Measurements from ENCODE around the gene NADK. TPM values are rescaled to one million over a fixed set of nuclear protein-coding genes. Genes with fewer than 3 reads are reported as not detected.
A peak's percentile ranks its signal among the peaks of the same experiment; 100 is the strongest.
"Not testable (repeated sequence)": the region's sequence is repeated elsewhere in the genome, so short reads cannot be mapped to it uniquely, and the experiment has no call there.

The NADK gene
- total RNA-seq, 1 experiment from 2014 or later, result 107 TPM

DNA sequence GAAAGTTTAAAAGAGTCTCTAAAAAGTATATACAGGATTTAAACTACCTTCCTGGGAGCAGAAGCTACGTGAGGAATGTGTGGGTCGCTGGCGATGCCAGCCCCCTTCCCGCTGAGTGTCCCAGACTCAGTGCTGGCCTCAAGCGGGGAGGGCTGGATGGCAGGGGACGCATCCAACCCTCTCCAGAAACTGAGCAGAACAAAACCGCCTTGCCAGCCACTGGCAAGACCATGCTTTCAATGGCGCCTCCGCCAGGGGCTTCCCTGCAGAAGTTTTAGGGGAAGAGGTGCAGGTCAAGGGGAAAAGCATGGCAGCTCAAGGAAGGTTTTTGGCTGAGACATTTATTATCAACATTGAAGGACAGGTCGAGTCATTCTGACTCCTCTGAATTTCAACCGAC lies 26.1 kb downstream of the NADK start:
- no peak for DNase-seq (ENCODE audit: unreplicated experiment)
- Mint-ChIP-seq H3K27me3 (ENCODE audit: insufficient read depth, unreplicated experiment) (no peaks in the 10 kb centered on the region), H3K9me3 (ENCODE audit: unreplicated experiment) (no peaks in the 10 kb centered on the region), H3K4me1 (ENCODE audit: insufficient read depth, unreplicated experiment) (no peaks in the 10 kb centered on the region), H3K36me3 (ENCODE audit: insufficient read depth, unreplicated experiment) (peaks cover 45% of the 10 kb centered on the region), H3K27ac (ENCODE audit: low read depth, unreplicated experiment) (no peak overlapping the region), H3K4me3 (ENCODE audit: unreplicated experiment) (no peak overlapping the region)
- intact Hi-C loops (cut with micrococcal nuclease), result no loop called here
- TF ChIP-seq, protein P1, sequence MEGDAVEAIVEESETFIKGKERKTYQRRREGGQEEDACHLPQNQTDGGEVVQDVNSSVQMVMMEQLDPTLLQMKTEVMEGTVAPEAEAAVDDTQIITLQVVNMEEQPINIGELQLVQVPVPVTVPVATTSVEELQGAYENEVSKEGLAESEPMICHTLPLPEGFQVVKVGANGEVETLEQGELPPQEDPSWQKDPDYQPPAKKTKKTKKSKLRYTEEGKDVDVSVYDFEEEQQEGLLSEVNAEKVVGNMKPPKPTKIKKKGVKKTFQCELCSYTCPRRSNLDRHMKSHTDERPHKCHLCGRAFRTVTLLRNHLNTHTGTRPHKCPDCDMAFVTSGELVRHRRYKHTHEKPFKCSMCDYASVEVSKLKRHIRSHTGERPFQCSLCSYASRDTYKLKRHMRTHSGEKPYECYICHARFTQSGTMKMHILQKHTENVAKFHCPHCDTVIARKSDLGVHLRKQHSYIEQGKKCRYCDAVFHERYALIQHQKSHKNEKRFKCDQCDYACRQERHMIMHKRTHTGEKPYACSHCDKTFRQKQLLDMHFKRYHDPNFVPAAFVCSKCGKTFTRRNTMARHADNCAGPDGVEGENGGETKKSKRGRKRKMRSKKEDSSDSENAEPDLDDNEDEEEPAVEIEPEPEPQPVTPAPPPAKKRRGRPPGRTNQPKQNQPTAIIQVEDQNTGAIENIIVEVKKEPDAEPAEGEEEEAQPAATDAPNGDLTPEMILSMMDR (IDR thresholded peaks at IDR 0.05; ENCODE audit: unreplicated experiment), result no peak
- POLR2A ChIA-PET, result no interaction called here
- CTCF ChIA-PET, result no interaction called here
- BruUV-seq (replicated peaks), result no TSS peak

DNA sequence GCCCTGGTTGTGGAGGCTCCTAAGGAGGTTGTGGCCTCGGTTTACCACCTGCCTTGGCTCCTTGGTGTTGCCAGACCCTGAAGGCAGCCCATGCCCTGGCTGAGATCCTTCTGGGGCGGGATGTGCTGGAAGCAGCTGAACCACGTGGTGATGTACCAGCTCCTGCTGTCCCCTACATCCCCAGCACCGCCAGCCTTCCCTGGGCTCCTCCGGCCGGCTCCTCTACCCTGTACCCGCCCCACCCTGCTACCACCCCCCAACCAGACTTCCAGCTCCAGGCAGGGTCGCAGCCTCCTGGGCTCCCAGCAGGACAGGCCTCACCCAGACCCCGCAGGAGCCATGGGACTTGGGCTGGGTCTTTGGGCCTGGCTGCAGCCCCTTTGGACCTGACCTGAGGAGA lies 28.3 kb downstream of the NADK start:
- peaks cover 26% of the 10 kb centered on the region for H3K36me3 Mint-ChIP-seq (ENCODE audit: insufficient read depth, unreplicated experiment)
- H3K4me1 Mint-ChIP-seq (ENCODE audit: insufficient read depth, unreplicated experiment); H3K27me3 Mint-ChIP-seq (ENCODE audit: insufficient read depth, unreplicated experiment); POLR2A ChIA-PET; H3K4me3 Mint-ChIP-seq (ENCODE audit: unreplicated experiment); H3K27ac Mint-ChIP-seq (ENCODE audit: low read depth, unreplicated experiment); H3K9me3 Mint-ChIP-seq (ENCODE audit: unreplicated experiment); intact Hi-C loops (cut with micrococcal nuclease); BruUV-seq (replicated peaks); CTCF ChIA-PET; DNase-seq (ENCODE audit: unreplicated experiment): not testable (repeated sequence)

DNA sequence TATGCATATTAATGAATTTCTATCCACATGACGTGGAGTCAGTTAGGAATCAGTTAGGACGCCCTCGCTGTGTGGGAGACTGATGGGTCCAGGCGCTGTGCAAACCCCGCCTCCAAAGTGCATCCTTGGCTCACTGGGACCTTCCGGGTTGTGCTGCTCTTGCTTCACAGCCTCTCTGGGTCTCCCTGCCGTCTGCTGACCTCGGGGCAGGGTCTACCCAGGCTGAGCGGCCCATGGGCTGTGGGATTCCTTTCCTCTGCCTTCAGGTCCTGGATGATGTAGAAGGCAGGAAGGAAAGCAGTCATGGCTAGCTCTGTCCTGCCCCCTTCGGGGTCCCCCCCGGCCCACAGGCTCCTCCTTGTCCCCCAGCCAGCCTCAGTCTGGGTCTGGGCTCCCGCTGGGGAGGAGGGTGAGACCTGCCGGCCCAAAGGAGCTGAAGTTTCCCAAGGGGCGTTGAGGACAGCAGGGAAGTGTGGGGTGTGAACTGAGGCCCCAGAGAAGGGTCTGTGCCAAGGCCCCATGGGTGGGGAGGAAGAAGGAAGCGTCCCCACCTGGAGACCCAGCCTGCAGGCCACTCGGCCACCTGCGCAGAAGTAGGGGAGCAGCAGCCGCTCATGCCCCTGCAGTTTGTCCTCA lies 29.5 kb downstream of the NADK start:
- POLR2A ChIA-PET, result no interaction called here
- no peak for DNase-seq (ENCODE audit: unreplicated experiment)
- Mint-ChIP-seq H3K36me3 (ENCODE audit: insufficient read depth, unreplicated experiment) (peaks cover 15% of the 10 kb centered on the region), H3K27ac (ENCODE audit: low read depth, unreplicated experiment) (no peak overlapping the region), H3K9me3 (ENCODE audit: unreplicated experiment) (no peaks in the 10 kb centered on the region), H3K27me3 (ENCODE audit: insufficient read depth, unreplicated experiment) (no peaks in the 10 kb centered on the region), H3K4me1 (ENCODE audit: insufficient read depth, unreplicated experiment) (no peaks in the 10 kb centered on the region), H3K4me3 (ENCODE audit: unreplicated experiment) (no peak overlapping the region)
- intact Hi-C loops (cut with micrococcal nuclease), result no loop called here
- BruUV-seq (replicated peaks), result no TSS peak
- CTCF ChIA-PET, result interaction anchor here (0.6 to 0.8 kb wide), 3 partner anchors 29 to 157 kb away, joined by 3 read pairs; no protein-coding TSS in a partner anchor
- TF ChIP-seq, protein P1 (IDR thresholded peaks at IDR 0.05; ENCODE audit: unreplicated experiment), result no peak

DNA sequence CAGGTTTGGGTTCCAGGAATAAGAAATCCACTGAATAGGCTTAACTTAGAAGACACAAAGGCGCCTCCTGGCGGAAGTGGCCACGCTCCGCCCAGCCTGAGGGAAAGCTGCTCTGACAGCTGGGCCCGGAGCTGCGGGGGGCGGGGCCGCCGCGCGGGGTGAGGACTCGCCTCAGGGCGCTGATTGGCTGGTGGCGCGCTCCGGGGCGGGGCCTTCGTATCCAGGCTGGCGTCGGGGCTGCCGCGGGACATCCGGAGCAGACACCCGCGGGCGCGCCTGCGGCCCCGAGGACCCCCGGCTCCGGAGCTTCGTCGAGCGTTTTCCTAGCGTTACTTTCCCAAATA lies 31.7 kb downstream of the NADK start:
- H3K27me3 Mint-ChIP-seq (ENCODE audit: insufficient read depth, unreplicated experiment); intact Hi-C loops (cut with micrococcal nuclease); H3K9me3 Mint-ChIP-seq (ENCODE audit: unreplicated experiment); BruUV-seq (replicated peaks); H3K4me1 Mint-ChIP-seq (ENCODE audit: insufficient read depth, unreplicated experiment); DNase-seq (ENCODE audit: unreplicated experiment); CTCF ChIA-PET; POLR2A ChIA-PET; H3K27ac Mint-ChIP-seq (ENCODE audit: low read depth, unreplicated experiment); H3K4me3 Mint-ChIP-seq (ENCODE audit: unreplicated experiment): not testable (repeated sequence)
- H3K36me3 Mint-ChIP-seq (ENCODE audit: insufficient read depth, unreplicated experiment), result peaks cover 21% of the 10 kb centered on the region

DNA sequence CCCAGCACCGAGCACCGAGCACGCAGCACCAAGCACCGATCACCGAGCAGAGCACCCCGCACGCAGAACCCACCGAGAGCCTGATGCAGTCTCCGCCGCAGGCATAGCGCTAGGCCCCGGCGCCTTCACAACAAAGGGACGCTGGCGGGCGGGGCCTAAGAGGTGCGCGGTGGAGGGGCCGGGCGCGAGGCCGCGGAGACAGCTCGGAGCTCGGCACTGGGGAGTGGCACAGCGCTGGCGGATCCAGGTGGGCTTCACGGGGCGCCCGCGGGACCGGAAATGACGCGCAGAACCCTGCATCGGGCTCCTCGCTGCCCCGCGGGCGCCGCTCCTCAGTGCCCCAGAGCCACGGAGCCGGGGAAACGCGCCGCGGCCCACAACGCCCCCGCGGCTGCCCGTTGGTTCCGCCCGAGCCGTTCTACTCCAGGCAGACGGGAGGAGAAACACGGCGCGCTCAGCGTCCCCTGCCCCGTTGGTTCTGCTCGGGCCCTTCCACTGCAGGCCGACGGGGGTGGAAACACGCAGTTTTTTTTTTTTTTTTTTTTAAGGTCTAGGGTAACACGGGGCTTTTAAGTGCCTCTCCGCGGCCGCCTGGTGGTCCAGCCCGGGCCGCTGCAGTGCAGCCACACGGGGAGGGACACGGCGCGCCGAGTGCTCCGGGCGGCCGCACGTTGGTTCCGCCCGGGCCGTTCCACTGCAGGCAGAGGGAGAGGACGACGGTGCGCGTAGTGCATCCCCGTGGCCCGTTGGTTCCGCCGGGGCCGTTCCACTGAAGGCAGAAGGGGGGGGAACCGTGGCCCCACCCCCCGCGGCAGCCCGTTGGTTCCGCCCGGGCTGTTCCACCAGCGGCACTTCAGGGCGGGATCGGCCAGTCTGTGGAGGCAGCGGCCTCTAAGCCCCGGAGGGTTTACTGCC lies 32.4 kb downstream of the NADK start:
- H3K4me1 Mint-ChIP-seq (ENCODE audit: insufficient read depth, unreplicated experiment); H3K9me3 Mint-ChIP-seq (ENCODE audit: unreplicated experiment); BruUV-seq (replicated peaks); CTCF ChIA-PET; intact Hi-C loops (cut with micrococcal nuclease); POLR2A ChIA-PET; H3K27me3 Mint-ChIP-seq (ENCODE audit: insufficient read depth, unreplicated experiment): not testable (repeated sequence)
- peak overlapping the region; percentile 35 for H3K4me3 Mint-ChIP-seq (ENCODE audit: unreplicated experiment)
- H3K27ac Mint-ChIP-seq (ENCODE audit: low read depth, unreplicated experiment), result peak overlapping the region; percentile 74
- peaks cover 26% of the 10 kb centered on the region for H3K36me3 Mint-ChIP-seq (ENCODE audit: insufficient read depth, unreplicated experiment)
- DNase-seq (ENCODE audit: unreplicated experiment), result peak; percentile 33

DNA sequence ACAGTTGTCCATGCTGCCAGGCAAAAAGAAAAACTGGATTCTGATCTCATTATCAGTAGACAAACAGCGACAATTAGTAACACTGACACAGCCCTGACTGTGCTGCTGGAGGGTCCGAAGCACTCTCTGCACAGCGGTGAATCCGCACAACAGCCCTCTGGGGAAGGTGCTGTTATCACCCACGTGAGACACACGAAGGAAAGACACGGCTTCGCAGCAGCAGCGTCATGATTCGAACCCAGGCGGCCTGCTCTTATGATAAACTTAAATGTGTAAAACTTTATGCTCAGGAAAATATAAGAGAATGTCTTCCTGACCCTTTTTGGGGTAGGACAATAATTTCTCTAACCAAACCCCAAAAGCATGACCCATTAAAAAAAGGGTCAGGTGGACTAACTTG lies 35.7 kb downstream of the NADK start:
- Mint-ChIP-seq H3K27ac (ENCODE audit: low read depth, unreplicated experiment) (peak overlapping the region; percentile 94), H3K36me3 (ENCODE audit: insufficient read depth, unreplicated experiment) (peaks cover 40% of the 10 kb centered on the region)
- intact Hi-C loops (cut with micrococcal nuclease); H3K4me1 Mint-ChIP-seq (ENCODE audit: insufficient read depth, unreplicated experiment); H3K9me3 Mint-ChIP-seq (ENCODE audit: unreplicated experiment); H3K27me3 Mint-ChIP-seq (ENCODE audit: insufficient read depth, unreplicated experiment); DNase-seq (ENCODE audit: unreplicated experiment); BruUV-seq (replicated peaks); H3K4me3 Mint-ChIP-seq (ENCODE audit: unreplicated experiment): not testable (repeated sequence)
- ChIA-PET CTCF (interaction anchor here (0.8 kb wide), 1 partner anchor 164 kb away, joined by 3 read pairs; no protein-coding TSS in a partner anchor), POLR2A (interaction anchor here (0.6 to 1.6 kb wide), 3 partner anchors 16 to 35 kb away, joined by 3 to 4 read pairs (median 3); no protein-coding TSS in a partner anchor)

DNA sequence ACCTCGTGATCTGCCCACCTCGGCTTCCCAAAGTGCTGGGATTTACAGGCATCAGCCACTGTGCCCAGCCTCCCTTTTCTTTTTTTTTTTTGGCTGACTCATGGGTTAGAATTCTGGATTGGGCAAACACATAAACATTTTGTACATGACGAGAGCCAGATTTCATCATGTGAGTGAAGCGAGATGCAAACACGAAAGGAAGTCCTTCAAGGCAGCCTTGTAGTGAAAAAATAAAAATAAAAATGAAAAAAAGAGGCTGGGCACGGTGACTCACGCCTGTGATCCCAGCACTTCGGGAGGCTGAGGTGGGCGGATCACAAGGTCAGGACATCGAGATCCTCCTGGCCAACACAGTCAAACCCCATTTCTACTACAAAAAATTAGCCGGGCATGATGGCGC lies 37.3 kb downstream of the NADK start:
- H3K27ac Mint-ChIP-seq (ENCODE audit: low read depth, unreplicated experiment), result peak overlapping the region; percentile 94

More for the DNA sequence above, 37.3 kb downstream of the NADK start:
- H3K27me3 Mint-ChIP-seq (ENCODE audit: insufficient read depth, unreplicated experiment); H3K9me3 Mint-ChIP-seq (ENCODE audit: unreplicated experiment); BruUV-seq (replicated peaks); intact Hi-C loops (cut with micrococcal nuclease); H3K4me1 Mint-ChIP-seq (ENCODE audit: insufficient read depth, unreplicated experiment); CTCF ChIA-PET: not testable (repeated sequence)
- H3K36me3 Mint-ChIP-seq (ENCODE audit: insufficient read depth, unreplicated experiment), result peaks cover 55% of the 10 kb centered on the region
- peak; percentile 98 for DNase-seq (ENCODE audit: unreplicated experiment)
- peak overlapping the region; percentile 54 for H3K4me3 Mint-ChIP-seq (ENCODE audit: unreplicated experiment)
- POLR2A ChIA-PET, result interaction anchor here (0.9 to 1.6 kb wide), 4 partner anchors 17 to 168 kb away, joined by 3 to 5 read pairs (median 4); partner anchors contain the start of gene CDK11A

Measured in MCF 10A (cell line).